Activated effector memory CD4-positive, alpha-beta T cell treated with anti-CD3 and anti-CD28 coated beads, Interleukin-2, amount 50 U/mL, for 16 hours (primary cell): ENCODE measurements around the gene CDH3.

Experiments
- DNase-seq: peaks from one replicate; pipeline ENCODE4 v3.0.0-alpha.2; 2020

CDH3 gene

GRCh38 chr16:68655806-68656205 is 10.7 kb downstream of the CDH3 start:
- no peak for DNase-seq

- DNase-seq = no peak
Measured at GRCh38 chr16:68656751-68657150, 11.6 kb downstream of the CDH3 start.

- DNase-seq = no peak
Measured at GRCh38 chr16:68658341-68658973, 13.3 kb downstream of the CDH3 start.

GRCh38 chr16:68658974-68659360 is 13.9 kb downstream of the CDH3 start:
- DNase-seq = no peak

GRCh38 chr16:68659412-68660358 is 14.6 kb downstream of the CDH3 start:
- no peak for DNase-seq

- DNase-seq = no peak
Measured at GRCh38 chr16:68660359-68660795, 15.3 kb downstream of the CDH3 start.

- no peak for DNase-seq
Measured at GRCh38 chr16:68662035-68662434, 16.9 kb downstream of the CDH3 start.

GRCh38 chr16:68664297-68664696 is 19.2 kb downstream of the CDH3 start:
- DNase-seq = no peak

- DNase-seq = no peak
Measured at GRCh38 chr16:68665501-68665900, 20.4 kb downstream of the CDH3 start.

- no peak for DNase-seq
Measured at GRCh38 chr16:68668266-68668665, 23.2 kb downstream of the CDH3 start.

- DNase-seq = no peak
Measured at GRCh38 chr16:68676113-68676860, 31.2 kb downstream of the CDH3 start.

GRCh38 chr16:68681038-68681437 is 35.9 kb downstream of the CDH3 start:
- no peak for DNase-seq

- DNase-seq = no peak
Measured at GRCh38 chr16:68685685-68686478, 40.8 kb downstream of the CDH3 start.

- DNase-seq = no peak
Measured at GRCh38 chr16:68686905-68687304, 41.8 kb downstream of the CDH3 start.

GRCh38 chr16:68689921-68690320 is 44.8 kb downstream of the CDH3 start:
- DNase-seq = no peak

- no peak for DNase-seq
Measured at GRCh38 chr16:68695575-68695974, 50.5 kb downstream of the CDH3 start.

- no peak for DNase-seq
Measured at GRCh38 chr16:68696514-68696913, 51.4 kb downstream of the CDH3 start.

GRCh38 chr16:68698091-68698490 is 53.0 kb downstream of the CDH3 start:
- DNase-seq = no peak

- DNase-seq = no peak
Measured at GRCh38 chr16:68700120-68700519, 55.0 kb downstream of the CDH3 start.

GRCh38 chr16:68700831-68701230 is 55.7 kb downstream of the CDH3 start:
- no peak for DNase-seq

- DNase-seq = peak; percentile 84
Measured at GRCh38 chr16:68704232-68704867, 59.2 kb downstream of the CDH3 start.
